Urothelium cell line (cell line): ENCODE data around the gene ELMOD2.

ENCODE experiments used
- DNase-seq: peaks from one replicate; pipeline ENCODE4 v3.0.0; 2011; ENCODE audit warnings: low spot score, mixed read lengths
- FAIRE-seq: peaks from 2 replicates; lab custom pipeline; 2011; peaks lifted over from hg19 to GRCh38; lab: Jason Lieb, UNC

Gene ELMOD2

GRCh38 chr4:140579278-140579677, 55.3 kb downstream of the ELMOD2 start:
- no peak for DNase-seq
- FAIRE-seq = no peak

GRCh38 chr4:140581078-140581477, 57.1 kb downstream of the ELMOD2 start:
- FAIRE-seq = no peak

GRCh38 chr4:140584439-140584838, 60.5 kb downstream of the ELMOD2 start:
- no peak for FAIRE-seq
- no peak for DNase-seq

More at GRCh38 chr4:140581078-140581477, 57.1 kb downstream of the ELMOD2 start:
- DNase-seq = no peak

GRCh38 chr4:140595065-140595464, 71.1 kb downstream of the ELMOD2 start:
- FAIRE-seq (no peak), DNase-seq (peak; percentile 38)

- DNase-seq = no peak
- peak; percentile 23 for FAIRE-seq
These were observed 76.4 kb downstream of the ELMOD2 start for GRCh38 chr4:140600408-140600807.

- FAIRE-seq = no peak
- DNase-seq = no peak
These were observed 78.7 kb downstream of the ELMOD2 start for GRCh38 chr4:140602714-140603113.

GRCh38 chr4:140603286-140603685, 79.3 kb downstream of the ELMOD2 start:
- FAIRE-seq (no peak), DNase-seq (no peak)
